ENCODE measurements around the gene ZNF672.

DNA sequence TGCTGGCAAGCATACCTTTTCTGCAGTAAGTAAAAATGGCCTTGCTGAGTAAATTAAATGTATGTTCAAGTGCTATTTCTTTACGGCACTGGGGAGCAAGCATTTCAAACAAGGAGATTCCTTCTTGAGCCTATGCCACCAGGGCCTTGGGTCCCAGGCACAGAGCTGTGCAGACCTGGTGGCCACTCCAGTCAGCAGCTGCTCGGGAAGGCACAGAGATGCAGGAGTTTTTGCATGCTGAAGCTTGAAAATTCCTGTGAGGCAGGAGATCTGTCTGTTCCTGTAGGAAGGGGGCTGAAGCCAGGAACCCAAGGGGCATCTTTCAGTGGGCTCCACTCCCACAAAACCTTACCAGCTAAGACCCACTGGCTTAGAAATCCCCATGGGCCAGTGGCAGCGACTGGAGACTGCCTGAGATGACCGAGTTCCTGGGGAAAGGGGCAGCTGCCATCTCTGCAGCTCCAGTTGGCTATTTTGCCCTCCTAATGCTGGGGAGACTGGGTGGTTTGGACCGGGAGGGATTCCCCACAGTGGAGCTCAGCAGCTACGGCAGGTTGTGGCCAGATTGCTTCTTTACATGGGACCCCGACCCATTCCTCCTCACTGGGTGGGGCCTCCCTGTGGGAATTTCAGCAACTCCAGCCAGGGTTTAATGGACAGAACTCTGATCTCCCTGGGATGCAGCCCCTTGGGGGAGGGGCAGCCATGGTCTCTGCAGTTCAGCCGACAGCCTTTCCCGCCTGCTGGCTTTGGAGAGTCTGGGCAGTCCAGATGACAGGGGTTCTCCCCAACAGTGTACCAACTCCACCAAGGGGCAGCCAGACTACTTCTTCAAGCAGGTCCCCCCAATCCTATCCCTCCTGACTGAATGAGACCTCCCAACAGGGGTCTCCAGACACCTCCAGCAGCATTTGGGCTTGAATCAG, 59.7 kb downstream of the ZNF672 start:
- TF ChIP-seq, protein P1, sequence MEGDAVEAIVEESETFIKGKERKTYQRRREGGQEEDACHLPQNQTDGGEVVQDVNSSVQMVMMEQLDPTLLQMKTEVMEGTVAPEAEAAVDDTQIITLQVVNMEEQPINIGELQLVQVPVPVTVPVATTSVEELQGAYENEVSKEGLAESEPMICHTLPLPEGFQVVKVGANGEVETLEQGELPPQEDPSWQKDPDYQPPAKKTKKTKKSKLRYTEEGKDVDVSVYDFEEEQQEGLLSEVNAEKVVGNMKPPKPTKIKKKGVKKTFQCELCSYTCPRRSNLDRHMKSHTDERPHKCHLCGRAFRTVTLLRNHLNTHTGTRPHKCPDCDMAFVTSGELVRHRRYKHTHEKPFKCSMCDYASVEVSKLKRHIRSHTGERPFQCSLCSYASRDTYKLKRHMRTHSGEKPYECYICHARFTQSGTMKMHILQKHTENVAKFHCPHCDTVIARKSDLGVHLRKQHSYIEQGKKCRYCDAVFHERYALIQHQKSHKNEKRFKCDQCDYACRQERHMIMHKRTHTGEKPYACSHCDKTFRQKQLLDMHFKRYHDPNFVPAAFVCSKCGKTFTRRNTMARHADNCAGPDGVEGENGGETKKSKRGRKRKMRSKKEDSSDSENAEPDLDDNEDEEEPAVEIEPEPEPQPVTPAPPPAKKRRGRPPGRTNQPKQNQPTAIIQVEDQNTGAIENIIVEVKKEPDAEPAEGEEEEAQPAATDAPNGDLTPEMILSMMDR (IDR thresholded peaks at IDR 0.05), result no peak
- TF ChIP-seq POLR2A (IDR thresholded peaks at IDR 0.05), result no peak

Measured in uterus (tissue), 2 donors.